ENCODE data around the gene MYO1G. TPM values are rescaled to one million over a fixed set of nuclear protein-coding genes. Genes with fewer than 3 reads are reported as not detected.

Gene MYO1G
- total RNA-seq, 1 experiment from 2014 or later = 0.57 TPM

- H2BK15ac ChIP-seq (ENCODE audit: low read depth, low read length) = no peak overlapping the region
- no peak overlapping the region for H4K8ac ChIP-seq (replicated peaks; ENCODE audit: insufficient read length, low read depth, low read length)
- H3K4ac ChIP-seq (ENCODE audit: low read depth, low read length) = no peak overlapping the region
- H2BK12ac ChIP-seq (ENCODE audit: insufficient read length, low read depth, low read length) = no peak overlapping the region
- H3K23ac ChIP-seq (ENCODE audit: insufficient read length, low read depth, low read length) = no peak overlapping the region
- H2BK5ac ChIP-seq (ENCODE audit: insufficient read length, low read length) = no peak overlapping the region
- H3T11ph ChIP-seq (ENCODE audit: low read length) = no peak overlapping the region
- H3K14ac ChIP-seq (ENCODE audit: insufficient read depth, low read length) = no peak overlapping the region
- TF ChIP-seq CTCF (conservative IDR thresholded peaks at IDR 0.05) = no peak
- H3K9me3 Mint-ChIP-seq = no peaks in the 10 kb centered on the region
- no peaks in the 10 kb centered on the region for H4K20me1 ChIP-seq (ENCODE audit: control insufficient read depth, insufficient read depth, insufficient read length)
- H4K5ac ChIP-seq (ENCODE audit: insufficient read length, low read depth, low read length) = no peak overlapping the region
- H3K56ac ChIP-seq (ENCODE audit: insufficient read length, low read depth, low read length) = no peak overlapping the region
- DNase-seq = no peak
- no peaks in the 10 kb centered on the region for H3K23me2 ChIP-seq (ENCODE audit: insufficient read length, low read depth, low read length, poor library complexity, severe bottlenecking)
- no peaks in the 10 kb centered on the region for H3K79me1 ChIP-seq (ENCODE audit: insufficient read depth, low read depth, low read length, poor library complexity, severe bottlenecking)
- no peak overlapping the region for H2AFZ ChIP-seq (ENCODE audit: low read length)
- no peak overlapping the region for H3K27ac Mint-ChIP-seq
- no peak overlapping the region for H3K9ac ChIP-seq (ENCODE audit: extremely low read depth, insufficient read length, low read length)
- H3K4me2 ChIP-seq (ENCODE audit: insufficient read depth, insufficient read length, low read length) = no peak overlapping the region
- no peaks in the 10 kb centered on the region for H3K9me3 ChIP-seq (ENCODE audit: control insufficient read depth, low read depth, low read length)
- peaks cover 5 to 8% of the 10 kb centered on the region in 2 experiments for H3K4me1 Mint-ChIP-seq
- H3K36me3 Mint-ChIP-seq (ENCODE audit: insufficient read depth in 1 of 3, low read depth in 3 of 3) = no peaks in the 10 kb centered on the region
- H3K18ac ChIP-seq (ENCODE audit: insufficient read length, low read depth, low read length) = no peak overlapping the region
- H4K91ac ChIP-seq (ENCODE audit: insufficient read length, low read depth, low read length) = no peak overlapping the region
- H3K27me3 Mint-ChIP-seq (ENCODE audit: low read depth) = peaks cover 7% of the 10 kb centered on the region
- no peak overlapping the region for H3K4me3 Mint-ChIP-seq
- no peak overlapping the region for H2BK20ac ChIP-seq (ENCODE audit: low read depth, low read length, poor library complexity, severe bottlenecking)
- H2BK120ac ChIP-seq (ENCODE audit: low read depth, low read length, poor library complexity, severe bottlenecking) = no peak overlapping the region
- H3K4me1 ChIP-seq (ENCODE audit: insufficient read depth, low read length) = no peaks in the 10 kb centered on the region; the same call in 1 of the 2 replicates
- no CpG with 5 or more reads among the region's 10 CpGs for WGBS (ENCODE audit: extremely low coverage, insufficient read length, low lambda C conversion rate)
- H3K27ac ChIP-seq (ENCODE audit: insufficient read length, low read depth, low read length) = no peak overlapping the region
- H3K27me3 ChIP-seq (ENCODE audit: insufficient read depth, low read length) = no peaks in the 10 kb centered on the region
- no peaks in the 10 kb centered on the region for H3K79me2 ChIP-seq (ENCODE audit: insufficient read depth, low read length)
- H2AK5ac ChIP-seq (ENCODE audit: insufficient read length, low read length) = no peak overlapping the region
Observed at GRCh38 chr7:44914992-44915607, 63.7 kb downstream of the MYO1G start.

Measured in H9 (cell line).